Lower lobe of right lung (tissue), 2 donors: ENCODE data around the gene N4BP2L2. TPM values are rescaled to one million over a fixed set of nuclear protein-coding genes. Genes with fewer than 3 reads are reported as not detected.
"Not testable (repeated sequence)": the region's sequence is repeated elsewhere in the genome, so short reads cannot be mapped to it uniquely, and the experiment has no call there.

ENCODE experiments used
- ATAC-seq, 2 donors: fragments of 200-7000 bp; cut with Tn5 transposase; one replicate each; pipeline ENCODE4 v1.9.1; 2020 to 2022; ENCODE audit warnings: mild to moderate bottlenecking in 2 of 2, moderate library complexity in 2 of 2
- DNase-seq: peaks from one replicate; pipeline ENCODE4 v3.0.0-alpha.2; 2020
- H3K27ac ChIP-seq: fragments of 200-600 bp; one replicate; pipeline ENCODE4 v1.8.0; 2022
- H3K27me3 ChIP-seq: fragments of 200-600 bp; one replicate; pipeline ENCODE4 v1.8.0; 2022; ENCODE audit warnings: low read depth
- H3K36me3 ChIP-seq: fragments of 200-600 bp; one replicate; pipeline ENCODE4 v1.8.0; 2022; ENCODE audit warnings: mild to moderate bottlenecking
- H3K4me1 ChIP-seq: fragments of 200-600 bp; one replicate; pipeline ENCODE4 v1.8.0; 2022
- H3K4me3 ChIP-seq: fragments of 200-600 bp; one replicate; pipeline ENCODE4 v1.8.0; 2022; ENCODE audit warnings: mild to moderate bottlenecking
- H3K9me3 ChIP-seq: fragments of 200-600 bp; one replicate; pipeline ENCODE4 v1.8.0; 2022
- CTCF ChIP-seq: fragments of 200-600 bp; IDR thresholded peaks from one replicate; pipeline ENCODE4 v1.8.0; 2022; ENCODE audit warnings: antibody characterized with exemption, mild to moderate bottlenecking
- intact Hi-C: fragments of 100-400 bp; cut with DNase I; formaldehyde crosslinking; loops from one replicate; pipeline ENCODE4 v1.11.0; 2022
- total RNA-seq: library from RNA; stranded (reverse); fragmentation: NEBNext Ultra II Directional; extraction: Animal tissue kit (Norgen Biotek cat#: 25700); gene quantifications from one replicate; pipeline ENCODE4 v1.2.1, GENCODE V29; 2021
- donor health status: DM: no; HTN: yes; CAD: no; lungs with severe emphysema.

N4BP2L2 gene
- total RNA-seq, 1 donor from 2014 or later, result 192 TPM

DNA sequence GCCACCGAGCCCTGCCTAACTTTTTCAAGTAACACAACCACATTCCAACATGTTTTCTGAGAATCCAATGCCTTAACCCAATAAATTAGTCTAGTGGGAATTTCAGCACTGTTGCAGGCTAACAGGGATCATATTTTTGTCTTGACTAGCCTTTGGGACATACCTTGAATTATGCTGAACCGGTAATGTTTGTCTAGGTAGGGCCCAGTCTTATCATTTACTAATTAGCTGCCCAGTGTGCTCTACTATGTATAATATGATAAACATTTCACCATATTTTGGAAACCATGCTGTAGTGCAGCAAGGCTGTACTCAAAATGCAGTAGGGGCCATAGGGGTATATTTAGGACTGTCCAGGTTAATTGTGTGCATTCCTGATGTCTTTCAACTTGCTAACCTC is 44.4 kb upstream of the N4BP2L2 start:
- ATAC-seq (no peak), DNase-seq (no peak)
- no peaks in the 10 kb centered on the region for H3K4me1 ChIP-seq
- H3K27ac ChIP-seq, result no peak overlapping the region
- no peaks in the 10 kb centered on the region for H3K27me3 ChIP-seq
- H3K9me3 ChIP-seq, result no peaks in the 10 kb centered on the region
- no peaks in the 10 kb centered on the region for H3K36me3 ChIP-seq
- H3K4me3 ChIP-seq, result no peak overlapping the region
- no peak for TF ChIP-seq CTCF
- intact Hi-C loops, result no loop called here

- no peaks in the 10 kb centered on the region for H3K4me1 ChIP-seq
- intact Hi-C loops, result no loop called here
- no peak overlapping the region for H3K4me3 ChIP-seq
- H3K27ac ChIP-seq, result no peak overlapping the region
- no peak for TF ChIP-seq CTCF
- no peaks in the 10 kb centered on the region for H3K27me3 ChIP-seq
- H3K9me3 ChIP-seq, result peaks cover 5% of the 10 kb centered on the region
- no peak for ATAC-seq
- H3K36me3 ChIP-seq, result no peaks in the 10 kb centered on the region
- no peak for DNase-seq
These were observed 43.7 kb upstream of the N4BP2L2 start for GRCh38 chr13:32582281-32582680.

GRCh38 chr13:32581177-32581786 is 42.7 kb upstream of the N4BP2L2 start:
- DNase-seq, result no peak
- intact Hi-C loops, result no loop called here
- peak; percentile 51 for TF ChIP-seq CTCF

DNA sequence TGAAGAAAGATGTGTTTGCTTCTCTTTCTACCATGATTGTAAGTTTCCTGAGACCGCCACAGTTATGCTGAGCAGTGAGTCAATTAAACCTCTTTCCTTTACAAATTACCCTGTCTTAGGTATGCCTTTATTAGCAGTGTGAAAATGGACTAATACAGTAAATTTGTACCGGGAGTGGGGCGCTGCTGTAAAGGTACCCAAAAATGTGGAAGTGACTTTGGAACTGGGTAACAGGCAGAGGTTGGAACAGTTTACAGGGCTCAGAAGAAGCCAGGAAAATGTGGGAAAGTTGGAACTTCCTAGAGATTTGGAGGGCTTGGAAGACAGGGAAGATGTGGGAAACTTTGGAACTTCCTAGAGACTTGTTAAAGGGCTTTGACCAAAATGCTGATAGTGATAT is 38.4 kb upstream of the N4BP2L2 start:
- intact Hi-C loops, result no loop called here
- TF ChIP-seq CTCF, result no peak

More at GRCh38 chr13:32581177-32581786, 42.7 kb upstream of the N4BP2L2 start:
- Histone ChIP-seq H3K4me1 (no peaks in the 10 kb centered on the region), H3K4me3 (no peak overlapping the region), H3K36me3 (no peaks in the 10 kb centered on the region), H3K27me3 (no peaks in the 10 kb centered on the region), H3K9me3 (peaks cover 5% of the 10 kb centered on the region), H3K27ac (no peak overlapping the region)
- ATAC-seq, result no peak

GRCh38 chr13:32575687-32576086 is 37.1 kb upstream of the N4BP2L2 start:
- DNase-seq, H3K4me1 ChIP-seq, H3K27ac ChIP-seq, H3K36me3 ChIP-seq, ATAC-seq, intact Hi-C loops, H3K27me3 ChIP-seq, H3K4me3 ChIP-seq, H3K9me3 ChIP-seq: not testable (repeated sequence)

More for the DNA sequence above, 38.4 kb upstream of the N4BP2L2 start:
- ATAC-seq, result no peak
- Histone ChIP-seq H3K4me3 (no peak overlapping the region), H3K9me3 (peaks cover 5% of the 10 kb centered on the region), H3K4me1 (no peaks in the 10 kb centered on the region), H3K27ac (no peak overlapping the region), H3K27me3 (no peaks in the 10 kb centered on the region), H3K36me3 (no peaks in the 10 kb centered on the region)
- no peak for DNase-seq

- H3K36me3 ChIP-seq, H3K27me3 ChIP-seq, ATAC-seq, H3K9me3 ChIP-seq, intact Hi-C loops, H3K27ac ChIP-seq, H3K4me3 ChIP-seq, DNase-seq, H3K4me1 ChIP-seq: not testable (repeated sequence)
These were observed 22.2 kb upstream of the N4BP2L2 start for GRCh38 chr13:32560842-32561241.
